ENCODE data around the gene SYT14. TPM values are rescaled to one million over a fixed set of nuclear protein-coding genes. Genes with fewer than 3 reads are reported as not detected.

Gene SYT14
- polyA plus RNA-seq, 1 experiment, result 1.5 TPM

DNA sequence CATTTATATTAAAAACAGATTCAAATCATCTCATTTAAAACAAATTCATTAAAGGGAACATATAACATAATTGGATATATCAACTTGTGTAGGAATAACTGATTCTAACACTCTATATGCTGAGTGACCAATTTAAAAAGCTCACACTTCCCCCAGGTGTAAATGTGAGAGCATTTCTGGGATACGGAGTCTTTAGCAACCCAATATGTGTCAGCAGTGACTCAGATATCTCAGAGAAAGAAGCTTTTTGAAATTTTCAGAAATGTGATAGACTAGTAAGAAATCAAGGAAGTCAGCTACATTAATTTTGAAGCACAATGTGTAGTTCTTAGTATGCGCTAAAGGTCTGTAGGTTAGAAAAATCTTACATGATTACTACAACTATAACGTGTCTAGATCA, 206.7 kb downstream of the SYT14 start:
- POLR2A ChIA-PET, result no interaction called here
- DNase-seq (ENCODE audit: low read depth), result no peak

DNA sequence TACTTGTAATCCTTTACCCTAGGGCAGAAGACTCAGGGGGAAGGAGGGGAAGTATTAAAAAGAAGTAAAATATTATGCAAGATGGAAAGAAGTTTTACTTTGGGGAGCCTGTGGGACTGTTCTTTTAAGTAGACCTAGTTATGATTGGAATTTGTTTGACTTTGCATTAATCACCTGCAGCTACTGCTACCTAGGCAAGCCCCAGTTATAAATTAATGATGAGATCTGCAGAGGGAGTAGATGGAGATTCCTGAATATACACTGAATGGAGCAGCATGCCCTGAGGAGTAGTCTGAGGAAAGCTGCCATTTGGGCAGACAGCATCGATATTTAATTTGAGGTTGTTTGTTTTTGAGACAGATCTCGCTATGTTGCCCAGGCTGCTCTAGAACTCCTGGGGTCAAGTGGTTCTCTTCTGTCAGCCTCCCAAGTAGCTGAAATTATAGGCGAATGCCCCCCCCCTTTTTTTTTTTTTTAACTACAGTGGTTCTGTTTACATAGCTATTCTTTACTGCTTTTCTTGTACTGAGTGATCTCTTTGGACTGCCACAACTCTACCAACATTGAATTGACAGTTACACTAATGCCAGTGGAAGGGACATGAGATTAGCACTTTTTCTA, 213.1 kb downstream of the SYT14 start:
- Histone ChIP-seq H3K36me3 (ENCODE audit: control insufficient read depth, insufficient read depth, low read length) (no peaks in the 10 kb centered on the region), H3K4me3 (ENCODE audit: low read depth, low read length) (no peak overlapping the region), H3K27me3 (ENCODE audit: control insufficient read depth, insufficient read depth, low read length) (no peaks in the 10 kb centered on the region)
- ChIA-PET POLR2A (no interaction called here), CTCF (no interaction called here)
- TF ChIP-seq, protein P1, sequence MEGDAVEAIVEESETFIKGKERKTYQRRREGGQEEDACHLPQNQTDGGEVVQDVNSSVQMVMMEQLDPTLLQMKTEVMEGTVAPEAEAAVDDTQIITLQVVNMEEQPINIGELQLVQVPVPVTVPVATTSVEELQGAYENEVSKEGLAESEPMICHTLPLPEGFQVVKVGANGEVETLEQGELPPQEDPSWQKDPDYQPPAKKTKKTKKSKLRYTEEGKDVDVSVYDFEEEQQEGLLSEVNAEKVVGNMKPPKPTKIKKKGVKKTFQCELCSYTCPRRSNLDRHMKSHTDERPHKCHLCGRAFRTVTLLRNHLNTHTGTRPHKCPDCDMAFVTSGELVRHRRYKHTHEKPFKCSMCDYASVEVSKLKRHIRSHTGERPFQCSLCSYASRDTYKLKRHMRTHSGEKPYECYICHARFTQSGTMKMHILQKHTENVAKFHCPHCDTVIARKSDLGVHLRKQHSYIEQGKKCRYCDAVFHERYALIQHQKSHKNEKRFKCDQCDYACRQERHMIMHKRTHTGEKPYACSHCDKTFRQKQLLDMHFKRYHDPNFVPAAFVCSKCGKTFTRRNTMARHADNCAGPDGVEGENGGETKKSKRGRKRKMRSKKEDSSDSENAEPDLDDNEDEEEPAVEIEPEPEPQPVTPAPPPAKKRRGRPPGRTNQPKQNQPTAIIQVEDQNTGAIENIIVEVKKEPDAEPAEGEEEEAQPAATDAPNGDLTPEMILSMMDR (IDR thresholded peaks at IDR 0.05; ENCODE audit: insufficient read depth, low read depth, low read length), result no peak
- no peak for DNase-seq (ENCODE audit: low read depth)

More for the DNA sequence above, 206.7 kb downstream of the SYT14 start:
- Histone ChIP-seq H3K27me3 (ENCODE audit: control insufficient read depth, insufficient read depth, low read length) (no peaks in the 10 kb centered on the region), H3K4me3 (ENCODE audit: low read depth, low read length) (no peak overlapping the region), H3K36me3 (ENCODE audit: control insufficient read depth, insufficient read depth, low read length) (no peaks in the 10 kb centered on the region)
- CTCF ChIA-PET, result interaction anchor here (1.5 to 3.5 kb wide), 5 partner anchors 96 to 258 kb away, joined by 5 to 73 read pairs (median 7); partner anchors contain the start of gene HHAT
- TF ChIP-seq, protein P1 (IDR thresholded peaks at IDR 0.05; ENCODE audit: insufficient read depth, low read depth, low read length), result no peak

DNA sequence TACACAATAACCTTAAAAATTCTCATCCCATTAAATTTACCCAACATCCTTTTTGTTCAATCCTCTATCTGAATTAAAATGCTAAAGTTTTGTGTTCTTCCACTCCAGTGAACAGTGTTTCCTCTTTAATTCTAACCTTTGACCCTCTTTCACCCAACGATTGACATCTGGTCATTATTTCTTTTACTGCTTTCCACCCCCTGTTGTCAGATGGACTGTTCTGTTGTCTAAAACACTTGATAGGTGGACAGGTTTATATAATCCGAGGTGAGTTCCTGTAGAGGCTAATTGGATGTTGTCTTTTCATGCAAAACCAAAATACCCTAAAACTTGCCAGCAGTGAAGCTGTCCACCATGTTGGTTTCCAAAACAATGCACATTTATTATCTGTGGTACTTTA, 221.2 kb downstream of the SYT14 start:
- TF ChIP-seq, protein P1 (IDR thresholded peaks at IDR 0.05; ENCODE audit: insufficient read depth, low read depth, low read length), result no peak
- POLR2A ChIA-PET, result no interaction called here
- no peak overlapping the region for H3K4me3 ChIP-seq (ENCODE audit: low read depth, low read length)
- CTCF ChIA-PET, result no interaction called here
- no peak for DNase-seq (ENCODE audit: low read depth)
- H3K27me3 ChIP-seq (ENCODE audit: control insufficient read depth, insufficient read depth, low read length), result no peaks in the 10 kb centered on the region
- no peaks in the 10 kb centered on the region for H3K36me3 ChIP-seq (ENCODE audit: control insufficient read depth, insufficient read depth, low read length)

DNA sequence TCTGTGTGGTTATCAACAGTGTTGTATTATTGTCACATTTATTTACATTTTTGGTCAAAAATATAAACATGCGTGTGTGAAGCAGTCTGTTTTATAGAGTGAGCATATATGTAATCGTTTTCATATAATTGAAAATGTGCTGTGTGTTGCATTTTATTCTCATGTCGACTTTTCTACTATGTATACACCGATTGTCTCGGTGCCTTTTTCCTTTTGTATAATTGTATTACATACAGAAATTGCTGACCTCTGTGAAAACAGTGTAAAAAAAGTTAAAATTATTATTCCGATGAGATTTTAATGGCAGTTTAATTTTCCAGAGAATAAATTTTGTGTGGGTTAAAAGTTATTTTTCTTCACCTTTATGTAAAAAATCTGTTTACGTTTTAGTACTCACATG, 232.2 kb downstream of the SYT14 start:
- DNase-seq (ENCODE audit: low read depth), result no peak
- TF ChIP-seq, protein P1 (IDR thresholded peaks at IDR 0.05; ENCODE audit: insufficient read depth, low read depth, low read length), result no peak
- Histone ChIP-seq H3K27me3 (ENCODE audit: control insufficient read depth, insufficient read depth, low read length) (no peaks in the 10 kb centered on the region), H3K36me3 (ENCODE audit: control insufficient read depth, insufficient read depth, low read length) (no peaks in the 10 kb centered on the region), H3K4me3 (ENCODE audit: low read depth, low read length) (no peak overlapping the region)
- ChIA-PET POLR2A (no interaction called here), CTCF (no interaction called here)

DNA sequence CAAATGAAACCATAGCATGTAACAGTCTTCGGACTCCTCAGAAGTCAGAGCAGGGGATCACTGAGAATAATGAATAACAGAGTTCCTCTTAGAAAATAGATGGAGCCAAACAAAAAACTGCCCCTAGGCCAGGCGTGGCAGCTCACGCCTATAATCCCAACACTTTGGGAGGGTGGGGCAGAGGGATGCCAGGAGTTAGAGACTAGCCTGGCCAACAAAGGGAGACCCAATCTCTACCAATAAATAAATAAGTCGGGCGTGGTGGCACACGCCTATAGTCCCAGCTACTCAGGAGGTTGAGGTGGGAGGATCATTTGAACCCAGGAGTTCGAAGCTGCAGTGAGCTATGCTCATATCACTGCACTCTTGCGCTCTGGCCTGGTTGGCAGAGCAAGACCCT, 236.1 kb downstream of the SYT14 start:
- Histone ChIP-seq H3K36me3 (ENCODE audit: control insufficient read depth, insufficient read depth, low read length) (no peaks in the 10 kb centered on the region), H3K27me3 (ENCODE audit: control insufficient read depth, insufficient read depth, low read length) (no peaks in the 10 kb centered on the region), H3K4me3 (ENCODE audit: low read depth, low read length) (no peak overlapping the region)
- ChIA-PET CTCF (no interaction called here), POLR2A (no interaction called here)
- TF ChIP-seq, protein P1 (IDR thresholded peaks at IDR 0.05; ENCODE audit: insufficient read depth, low read depth, low read length), result no peak
- no peak for DNase-seq (ENCODE audit: low read depth)
